HepG2 (cell line): ENCODE measurements around the gene EPB41. TPM values are rescaled to one million over a fixed set of nuclear protein-coding genes. Genes with fewer than 3 reads are reported as not detected.

Experiments
- ATAC-seq: fragments of 200-7000 bp; cut with Tn5 transposase; 3 replicates; pipeline ENCODE4 v1.9.1; 2020; ENCODE audit warnings: mild to moderate bottlenecking, moderate library complexity
- BruUV-seq: library from RNA; stranded (reverse); fragments of 400-500 nt; replicated peaks from 2 replicates; lab custom pipeline; 2021; lab: Mats Ljungman, UMichigan
- CTCF ChIA-PET: fragments of 300-600 bp; formaldehyde crosslinking; extraction: SDS; loops from one replicate; lab custom pipeline; 2021; ENCODE audit warnings: low total read pairs, inconsistent platforms, low intra/inter-chr PET ratio; lab: Yijun Ruan, JAX
- POLR2A ChIA-PET: fragments of 350-600 bp; sonication (Branson Sonifier 250); formaldehyde crosslinking; loops from one replicate; lab custom pipeline; 2020; ENCODE audit warnings: antibody characterized with exemption, inconsistent platforms; lab: Yijun Ruan, JAX
- DNase-seq: peaks from one replicate; pipeline ENCODE4 v3.0.0-alpha.2; 2015; ENCODE audit warnings: low spot score
- FAIRE-seq: peaks from 3 replicates; lab custom pipeline; 2011; peaks lifted over from hg19 to GRCh38; lab: Jason Lieb, UNC
- H2AFZ ChIP-seq: one replicate; pipeline ENCODE4 v1.6.1; 2011; ENCODE audit warnings: low read length, inconsistent platforms
- H3K27ac ChIP-seq: fragments of 300-600 bp; 3 replicates; pipeline ENCODE4 v1.8.0; 2011; ENCODE audit warnings: mixed run types, mild to moderate bottlenecking, mixed read lengths, low read length, inconsistent platforms; ENCODE audit not compliant: insufficient read depth; ENCODE audit errors: extremely low read length
- H3K27me3 ChIP-seq, 2 experiments: fragments of 200-600 bp in 1 of 2; 2 replicates in 1 of 2; 3 replicates in 1 of 2; pipeline versions ENCODE4 v1.6.0 to v1.8.0; 2011; ENCODE audit warnings: low read length in 2 of 2, mild to moderate bottlenecking in 2 of 2, moderate library complexity in 2 of 2, inconsistent platforms in 1 of 2; ENCODE audit not compliant: insufficient read depth in 2 of 2, control insufficient read depth in 1 of 2
- H3K36me3 ChIP-seq, 2 experiments: fragments of 200-600 bp in 1 of 2; replicated peaks in 1 of 2; 2 replicates in 1 of 2; 3 replicates in 1 of 2; pipeline versions ENCODE4 v1.5.1 to v1.8.0; 2011; ENCODE audit warnings: low read length in 2 of 2, inconsistent platforms in 1 of 2; ENCODE audit not compliant: insufficient read depth in 2 of 2, control insufficient read depth in 1 of 2
- H3K4me1 ChIP-seq: 2 replicates; pipeline ENCODE4 v1.5.1; 2012; ENCODE audit warnings: low read length, inconsistent platforms; ENCODE audit not compliant: insufficient read depth
- H3K4me2 ChIP-seq: 2 replicates; pipeline ENCODE4 v1.6.0; 2011; ENCODE audit warnings: low read depth, low read length, inconsistent platforms
- H3K4me3 ChIP-seq, 3 experiments: fragments of 200-600 bp in 1 of 3; sonication (generic), shearing (Covaris generic) in 1 of 3; replicated peaks in 1 of 3; 2 replicates each; pipeline ENCODE4 v1.5.1; 2011 to 2016; ENCODE audit warnings: low read length in 3 of 3, inconsistent platforms in 2 of 3, low read depth in 2 of 3, mild to moderate bottlenecking in 2 of 3, control low read depth in 1 of 3, mixed read lengths in 1 of 3; ENCODE audit not compliant: insufficient read depth in 1 of 3
- H3K79me2 ChIP-seq: one replicate; pipeline ENCODE4 v1.6.1; 2011; ENCODE audit warnings: low read length, inconsistent platforms; ENCODE audit not compliant: insufficient read depth
- H3K9ac ChIP-seq: 2 replicates; pipeline ENCODE4 v1.6.0; 2011; ENCODE audit warnings: mild to moderate bottlenecking, low read depth, low read length, inconsistent platforms; ENCODE audit not compliant: insufficient read depth
- H3K9me3 ChIP-seq: 2 replicates; pipeline ENCODE4 v1.5.1; 2012; ENCODE audit warnings: mild to moderate bottlenecking, low read length
- H4K20me1 ChIP-seq: 2 replicates; pipeline ENCODE4 v1.6.0; 2011; ENCODE audit warnings: inconsistent platforms, mild to moderate bottlenecking, low read length, moderate library complexity; ENCODE audit not compliant: insufficient read depth
- ATF4 ChIP-seq, 2 experiments: fragments of 450-650 bp in 1 of 2; sonication (generic) in 1 of 2; formaldehyde crosslinking; IDR thresholded peaks; 2 replicates each; pipeline versions ENCODE4 v1.5.0 to v1.8.0; 2020 to 2022; ENCODE audit warnings: mild to moderate bottlenecking in 1 of 2, missing genetic modification reagents in 1 of 2
- GABPB1 ChIP-seq: IDR thresholded peaks from 2 replicates; pipeline ENCODE4 v1.6.1; 2016; ENCODE audit warnings: mild to moderate bottlenecking, missing genetic modification reagents, moderate library complexity, missing compliant biosample characterization
- HDAC6 ChIP-seq: fragments of 200-600 bp; sonication (generic); IDR thresholded peaks from 2 replicates; pipeline ENCODE4 v1.7.0; 2017; ENCODE audit warnings: mild to moderate bottlenecking, antibody characterized with exemption, low read length, low read depth
- KLF13 ChIP-seq: sonication (generic); formaldehyde crosslinking; IDR thresholded peaks from 2 replicates; pipeline ENCODE4 v1.4.0; 2020; ENCODE audit warnings: mild to moderate bottlenecking, missing genetic modification reagents
- LBX2 ChIP-seq: sonication (generic); formaldehyde crosslinking; IDR thresholded peaks from 2 replicates; pipeline ENCODE4 v1.5.0; 2020; ENCODE audit warnings: missing genetic modification reagents, mild to moderate bottlenecking, borderline replicate concordance
- NFE2L2 ChIP-seq: fragments of 150-350 bp; IDR thresholded peaks from 2 replicates; pipeline ENCODE4 v1.6.1; 2014; ENCODE audit warnings: low read length
- PREB ChIP-seq: sonication (generic); formaldehyde crosslinking; IDR thresholded peaks from 2 replicates; pipeline ENCODE4 v1.4.0; 2020; ENCODE audit warnings: missing genetic modification reagents
- ZFX ChIP-seq: sonication (generic); formaldehyde crosslinking; IDR thresholded peaks from 2 replicates; pipeline ENCODE4 v1.4.0; 2020; ENCODE audit warnings: mild to moderate bottlenecking, low read depth, missing genetic modification reagents, moderate library complexity
- ZFY ChIP-seq: sonication (generic); formaldehyde crosslinking; IDR thresholded peaks from 2 replicates; pipeline ENCODE4 v1.4.0; 2020; ENCODE audit warnings: missing genetic modification reagents
- ZNF10 ChIP-seq: sonication (generic); formaldehyde crosslinking; IDR thresholded peaks from 2 replicates; pipeline ENCODE4 v1.4.0; 2020; ENCODE audit warnings: mild to moderate bottlenecking, low read depth, missing genetic modification reagents, borderline replicate concordance
- ZNF33B ChIP-seq: sonication (generic); formaldehyde crosslinking; IDR thresholded peaks from 2 replicates; pipeline ENCODE4 v1.5.1; 2020; ENCODE audit warnings: mild to moderate bottlenecking, missing genetic modification reagents
- ZNF362 ChIP-seq: sonication (generic); formaldehyde crosslinking; IDR thresholded peaks from 2 replicates; pipeline ENCODE4 v1.4.0; 2020; ENCODE audit warnings: missing genetic modification reagents, mild to moderate bottlenecking, borderline replicate concordance
- ZNF484 ChIP-seq: sonication (generic); formaldehyde crosslinking; IDR thresholded peaks from 2 replicates; pipeline ENCODE4 v1.5.1; 2020; ENCODE audit warnings: mild to moderate bottlenecking, low read depth, missing genetic modification reagents, borderline replicate concordance
- WGBS: methylation state at CpG from one replicate; pipeline ENCODE4 v1.1.6; 2017; ENCODE audit warnings: low lambda C conversion rate; 5-methylcytosine and 5-hydroxymethylcytosine counted together
- in situ Hi-C: cut with HindIII; loops from 2 replicates; pipeline ENCODE4 v1.10.0; 2017; ENCODE audit warnings: low pct_unique_long_range_greater_than_20kb; ENCODE audit not compliant: extremely low pct_ligation_motif_present
- intact Hi-C: fragments of 100-400 bp; cut with micrococcal nuclease; formaldehyde crosslinking; loops from one replicate; pipeline ENCODE4 v1.10.0; 2022; ENCODE audit not compliant: unreplicated experiment
- polyA plus RNA-seq, 8 experiments: library from polyadenylated mRNA; depleted of rRNA in 3 of 8; stranded (reverse) in 7 of 8; unstranded in 1 of 8; fragments of >200 nt; fragmentation: Illumina TruSeq in 4 of 8; extraction: Trizol in 4 of 8; gene quantifications; 2 replicates each; pipeline versions ENCODE4 v1.2.1 to v1.2.3, GENCODE V29; 2011 to 2016; ENCODE audit warnings: low read depth in 4 of 8, missing spikeins in 1 of 8, mixed read lengths in 1 of 8; ENCODE audit not compliant: insufficient read depth in 1 of 8
- total RNA-seq, 5 experiments: library from RNA; depleted of rRNA; stranded (reverse); fragments of >200 nt; fragmentation: Illumina TruSeq; extraction: Trizol; gene quantifications; 2 replicates each; pipeline ENCODE4 v1.2.3, GENCODE V29; 2016; ENCODE audit warnings: low read depth in 1 of 5

EPB41 gene
- total and polyA plus RNA-seq, 2 of the 13 experiments (the other 11 are each of a cell fraction or from before 2014, with no cell fraction given), result 34.5 to 46.7 TPM

GRCh38 chr1:28899267-28899666, 15.1 kb upstream of the EPB41 start:
- H3K9ac ChIP-seq, result no peak overlapping the region
- peaks cover 18% of the 10 kb centered on the region for H3K79me2 ChIP-seq
- TF ChIP-seq ATF4 (CRISPR knock-in tag; IDR thresholded peaks at IDR 0.05), result no peak
- no peak for TF ChIP-seq ZNF484 (CRISPR knock-in tag)
- TF ChIP-seq ZNF362 (CRISPR knock-in tag), result no peak
- TF ChIP-seq NFE2L2, result no peak
- TF ChIP-seq ZNF10, result no peak
- no peak for TF ChIP-seq KLF13 (CRISPR knock-in tag)
- TF ChIP-seq PREB (CRISPR knock-in tag), result no peak
- no peak for TF ChIP-seq ZNF33B
- no peak for TF ChIP-seq LBX2 (CRISPR knock-in tag)
- TF ChIP-seq GABPB1 (CRISPR knock-in tag), result no peak
- TF ChIP-seq ZFX (CRISPR knock-in tag), result no peak
- TF ChIP-seq ZFY, result no peak
- TF ChIP-seq HDAC6, result no peak
- H4K20me1 ChIP-seq, result peaks cover 2% of the 10 kb centered on the region; the same call in 1 of the 2 replicates
- no peak for FAIRE-seq
- H3K4me2 ChIP-seq, result no peak overlapping the region
- no peaks in the 10 kb centered on the region for H3K27me3 ChIP-seq
- no peak overlapping the region for H3K27ac ChIP-seq
- BruUV-seq, result no TSS peak
- no peak for ATAC-seq
- CTCF ChIA-PET, result no interaction called here
- WGBS, result 84% methylated on average over 2 of the region's 2 CpGs
- intact Hi-C loops, result no loop called here
- POLR2A ChIA-PET, result interaction anchor here (1.5 kb wide), 1 partner anchor 15 kb away, joined by 5 read pairs; the partner anchor contains the start of gene EPB41
- H3K4me3 ChIP-seq, result no peak overlapping the region
- no peak overlapping the region for H2AFZ ChIP-seq
- no peaks in the 10 kb centered on the region for H3K9me3 ChIP-seq
- in situ Hi-C loops, result no loop called here
- H3K36me3 ChIP-seq, result peaks cover 3 to 16% of the 10 kb centered on the region in 2 experiments; a peak in 4 of 5 replicates
- peaks cover 10% of the 10 kb centered on the region for H3K4me1 ChIP-seq
- no peak for DNase-seq
